Measurements from ENCODE around the gene HCN1.

- TF ChIP-seq, protein P1, sequence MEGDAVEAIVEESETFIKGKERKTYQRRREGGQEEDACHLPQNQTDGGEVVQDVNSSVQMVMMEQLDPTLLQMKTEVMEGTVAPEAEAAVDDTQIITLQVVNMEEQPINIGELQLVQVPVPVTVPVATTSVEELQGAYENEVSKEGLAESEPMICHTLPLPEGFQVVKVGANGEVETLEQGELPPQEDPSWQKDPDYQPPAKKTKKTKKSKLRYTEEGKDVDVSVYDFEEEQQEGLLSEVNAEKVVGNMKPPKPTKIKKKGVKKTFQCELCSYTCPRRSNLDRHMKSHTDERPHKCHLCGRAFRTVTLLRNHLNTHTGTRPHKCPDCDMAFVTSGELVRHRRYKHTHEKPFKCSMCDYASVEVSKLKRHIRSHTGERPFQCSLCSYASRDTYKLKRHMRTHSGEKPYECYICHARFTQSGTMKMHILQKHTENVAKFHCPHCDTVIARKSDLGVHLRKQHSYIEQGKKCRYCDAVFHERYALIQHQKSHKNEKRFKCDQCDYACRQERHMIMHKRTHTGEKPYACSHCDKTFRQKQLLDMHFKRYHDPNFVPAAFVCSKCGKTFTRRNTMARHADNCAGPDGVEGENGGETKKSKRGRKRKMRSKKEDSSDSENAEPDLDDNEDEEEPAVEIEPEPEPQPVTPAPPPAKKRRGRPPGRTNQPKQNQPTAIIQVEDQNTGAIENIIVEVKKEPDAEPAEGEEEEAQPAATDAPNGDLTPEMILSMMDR (IDR thresholded peaks at IDR 0.05) = no peak
- no peak for TF ChIP-seq POLR2A (IDR thresholded peaks at IDR 0.05)
Measured at GRCh38 chr5:45385321-45386058, 310.7 kb downstream of the HCN1 start.
